Prostate gland (tissue), 2 donors: ENCODE results near the gene PCID2.

Source experiments
- POLR2A ChIP-seq: fragments of 450-650 bp; IDR thresholded peaks from one replicate; pipeline ENCODE4 v1.6.1; 2016; ENCODE audit warnings: antibody characterized with exemption, mild to moderate bottlenecking
- TF ChIP-seq, protein P1 (sequence below), 4 experiments: fragments of 200-600 bp in 2 of 4; fragments of 450-650 bp in 2 of 4; sonication (generic) in 2 of 4; IDR thresholded peaks; 1 replicate in 3 of 4; 2 replicates in 1 of 4; pipeline ENCODE4 v1.5.1; 2016 to 2019; ENCODE audit warnings: antibody characterized with exemption in 4 of 4, mild to moderate bottlenecking in 2 of 4, moderate library complexity in 2 of 4

DNA sequence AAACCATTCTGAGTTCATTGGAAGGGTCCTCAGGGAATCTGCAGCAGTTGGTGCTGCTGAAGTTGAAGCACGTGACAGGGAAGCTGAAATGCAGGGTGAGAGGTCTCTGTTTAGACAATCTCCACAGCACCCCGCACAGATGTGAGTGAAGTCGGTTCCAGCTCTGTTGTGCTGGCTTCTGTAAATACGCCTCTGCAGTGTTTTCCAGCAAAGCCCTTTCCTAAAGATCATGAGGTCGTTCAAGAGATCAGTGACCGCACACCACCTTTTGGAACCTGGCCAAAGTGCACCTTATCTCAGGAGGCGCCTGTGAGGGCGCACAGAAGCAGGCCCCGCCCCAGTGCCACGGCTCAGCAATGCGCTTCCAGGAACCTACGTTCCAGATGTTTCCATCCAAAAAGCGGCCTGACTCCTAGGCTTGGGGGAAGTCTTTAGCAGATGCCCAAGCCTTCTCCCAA is 11.7 kb upstream of the PCID2 start:
- TF ChIP-seq, protein P1, sequence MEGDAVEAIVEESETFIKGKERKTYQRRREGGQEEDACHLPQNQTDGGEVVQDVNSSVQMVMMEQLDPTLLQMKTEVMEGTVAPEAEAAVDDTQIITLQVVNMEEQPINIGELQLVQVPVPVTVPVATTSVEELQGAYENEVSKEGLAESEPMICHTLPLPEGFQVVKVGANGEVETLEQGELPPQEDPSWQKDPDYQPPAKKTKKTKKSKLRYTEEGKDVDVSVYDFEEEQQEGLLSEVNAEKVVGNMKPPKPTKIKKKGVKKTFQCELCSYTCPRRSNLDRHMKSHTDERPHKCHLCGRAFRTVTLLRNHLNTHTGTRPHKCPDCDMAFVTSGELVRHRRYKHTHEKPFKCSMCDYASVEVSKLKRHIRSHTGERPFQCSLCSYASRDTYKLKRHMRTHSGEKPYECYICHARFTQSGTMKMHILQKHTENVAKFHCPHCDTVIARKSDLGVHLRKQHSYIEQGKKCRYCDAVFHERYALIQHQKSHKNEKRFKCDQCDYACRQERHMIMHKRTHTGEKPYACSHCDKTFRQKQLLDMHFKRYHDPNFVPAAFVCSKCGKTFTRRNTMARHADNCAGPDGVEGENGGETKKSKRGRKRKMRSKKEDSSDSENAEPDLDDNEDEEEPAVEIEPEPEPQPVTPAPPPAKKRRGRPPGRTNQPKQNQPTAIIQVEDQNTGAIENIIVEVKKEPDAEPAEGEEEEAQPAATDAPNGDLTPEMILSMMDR (IDR thresholded peaks at IDR 0.05): no peak
- no peak for TF ChIP-seq POLR2A
